Fibroblast of villous mesenchyme (primary cell): ENCODE data around the gene PRXL2A. TPM values are rescaled to one million over a fixed set of nuclear protein-coding genes. Genes with fewer than 3 reads are reported as not detected.

Experiments
- DNase-seq: peaks from one replicate; pipeline ENCODE4 v3.0.0-alpha.2; 2010; ENCODE audit warnings: low read depth
- H3K4me3 ChIP-seq: 2 replicates; pipeline ENCODE4 v1.5.1; 2011; ENCODE audit warnings: low read depth, mild to moderate bottlenecking, low read length
- total RNA-seq: library from RNA; depleted of rRNA; stranded (reverse); fragments of >200 nt; gene quantifications from 2 replicates; pipeline ENCODE4 v1.2.3, GENCODE V29; 2012
- TF ChIP-seq, protein P1 (sequence below): IDR thresholded peaks from 2 replicates; pipeline ENCODE4 v1.5.1; 2012; ENCODE audit warnings: low read depth, mild to moderate bottlenecking, low read length; ENCODE audit not compliant: insufficient read depth

Gene PRXL2A
- total RNA-seq, 1 donor: 79.0 TPM

DNA sequence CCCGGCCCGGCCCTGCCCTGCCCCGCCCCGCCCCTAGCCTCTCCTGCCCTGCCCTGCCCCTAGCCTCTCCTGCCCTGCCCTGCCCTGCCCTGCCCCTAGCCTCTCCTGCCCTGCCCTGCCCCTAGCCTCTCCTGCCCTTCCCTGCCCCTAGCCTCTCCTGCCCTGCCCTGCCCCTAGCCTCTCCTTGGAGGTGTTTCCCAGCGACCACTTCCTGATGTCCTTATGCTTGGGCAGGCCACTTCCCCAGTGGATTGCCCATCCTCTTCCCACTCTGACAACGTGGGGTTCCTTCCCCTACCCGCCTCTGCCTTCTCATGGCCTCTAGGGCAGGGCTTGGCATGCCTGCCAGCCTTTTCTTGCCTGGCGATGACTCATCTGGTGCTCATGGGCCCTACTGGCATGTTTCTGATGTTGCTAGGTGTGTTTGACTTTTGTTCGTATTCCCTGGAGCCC lies 21.2 kb downstream of the PRXL2A start:
- DNase-seq: no peak

DNA sequence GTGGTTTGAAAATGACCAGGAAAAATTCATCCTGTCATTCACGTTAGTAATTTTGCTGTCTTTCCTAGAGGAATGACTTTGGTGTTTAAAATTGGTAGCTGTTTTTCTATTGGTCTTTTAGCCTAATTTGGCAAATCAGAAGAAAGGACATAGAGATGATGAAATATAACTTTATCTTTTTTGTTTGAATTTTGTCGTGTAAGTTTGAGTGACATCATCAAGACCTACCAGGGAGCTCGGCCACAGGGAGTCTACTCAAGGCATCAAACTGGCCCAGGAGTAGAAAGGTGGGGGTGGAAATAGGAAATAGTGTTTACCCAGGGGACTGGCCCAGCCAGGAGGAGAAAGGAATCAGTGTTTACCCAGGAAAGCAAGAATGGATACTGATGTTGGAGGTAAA lies 24.8 kb downstream of the PRXL2A start:
- H3K4me3 ChIP-seq: no peak overlapping the region
- DNase-seq: no peak
- TF ChIP-seq, protein P1, sequence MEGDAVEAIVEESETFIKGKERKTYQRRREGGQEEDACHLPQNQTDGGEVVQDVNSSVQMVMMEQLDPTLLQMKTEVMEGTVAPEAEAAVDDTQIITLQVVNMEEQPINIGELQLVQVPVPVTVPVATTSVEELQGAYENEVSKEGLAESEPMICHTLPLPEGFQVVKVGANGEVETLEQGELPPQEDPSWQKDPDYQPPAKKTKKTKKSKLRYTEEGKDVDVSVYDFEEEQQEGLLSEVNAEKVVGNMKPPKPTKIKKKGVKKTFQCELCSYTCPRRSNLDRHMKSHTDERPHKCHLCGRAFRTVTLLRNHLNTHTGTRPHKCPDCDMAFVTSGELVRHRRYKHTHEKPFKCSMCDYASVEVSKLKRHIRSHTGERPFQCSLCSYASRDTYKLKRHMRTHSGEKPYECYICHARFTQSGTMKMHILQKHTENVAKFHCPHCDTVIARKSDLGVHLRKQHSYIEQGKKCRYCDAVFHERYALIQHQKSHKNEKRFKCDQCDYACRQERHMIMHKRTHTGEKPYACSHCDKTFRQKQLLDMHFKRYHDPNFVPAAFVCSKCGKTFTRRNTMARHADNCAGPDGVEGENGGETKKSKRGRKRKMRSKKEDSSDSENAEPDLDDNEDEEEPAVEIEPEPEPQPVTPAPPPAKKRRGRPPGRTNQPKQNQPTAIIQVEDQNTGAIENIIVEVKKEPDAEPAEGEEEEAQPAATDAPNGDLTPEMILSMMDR: no peak

More for the DNA sequence above, 21.2 kb downstream of the PRXL2A start:
- no peak overlapping the region for H3K4me3 ChIP-seq
- TF ChIP-seq, protein P1: no peak

DNA sequence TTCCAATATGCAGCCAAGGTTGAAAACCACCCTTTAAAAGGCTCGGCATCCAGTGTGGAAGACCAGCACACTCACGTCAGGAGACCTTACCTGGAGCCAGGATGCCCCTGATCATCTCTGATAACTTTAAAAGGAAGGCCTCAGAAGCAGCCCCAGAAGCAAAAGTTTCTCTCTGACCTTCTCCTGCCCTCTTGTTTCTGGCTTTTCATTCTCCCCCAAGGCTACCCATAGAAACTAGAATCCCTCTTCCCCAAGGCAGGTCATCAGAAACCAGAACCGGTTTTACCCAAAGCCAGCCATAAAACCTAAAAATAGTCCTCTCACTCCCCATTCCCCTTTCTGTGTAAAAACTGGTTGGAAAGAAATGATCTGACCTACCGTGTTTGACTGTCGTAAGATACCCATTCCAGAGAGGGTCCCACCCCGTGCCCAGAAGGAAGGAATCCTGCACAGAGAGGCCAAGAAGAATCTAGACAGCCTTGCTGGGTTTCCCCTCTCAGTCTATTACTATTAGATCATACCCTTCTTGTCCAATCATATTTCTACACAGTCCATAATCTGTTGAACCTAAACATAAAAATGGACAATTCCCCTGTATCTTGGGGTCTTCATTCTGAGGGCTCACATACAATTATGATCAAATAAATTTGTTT lies 28.2 kb downstream of the PRXL2A start:
- no peak for DNase-seq
- TF ChIP-seq, protein P1: no peak
- H3K4me3 ChIP-seq: no peak overlapping the region

DNA sequence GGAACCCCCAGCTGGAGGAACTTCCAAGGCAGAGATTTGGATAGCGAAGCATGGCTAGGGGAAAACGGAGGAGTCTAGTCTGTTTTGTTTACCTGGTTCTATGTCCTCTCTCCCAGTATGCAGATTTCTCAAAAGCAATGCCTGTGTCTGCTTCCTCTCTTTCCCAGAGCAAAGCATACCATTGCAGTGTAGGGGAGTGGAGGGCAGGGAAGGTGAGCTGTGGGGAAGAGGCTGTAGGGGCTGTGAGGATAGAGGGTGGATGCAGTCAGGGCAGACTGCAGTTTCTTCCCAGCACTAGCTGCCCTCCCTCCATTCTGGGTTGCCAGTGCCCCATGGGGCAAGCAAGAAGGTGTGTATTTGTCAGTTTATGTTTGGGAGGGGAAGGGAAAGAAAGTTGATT lies 28.9 kb downstream of the PRXL2A start:
- no peak for DNase-seq
- H3K4me3 ChIP-seq: no peak overlapping the region
- TF ChIP-seq, protein P1: no peak

DNA sequence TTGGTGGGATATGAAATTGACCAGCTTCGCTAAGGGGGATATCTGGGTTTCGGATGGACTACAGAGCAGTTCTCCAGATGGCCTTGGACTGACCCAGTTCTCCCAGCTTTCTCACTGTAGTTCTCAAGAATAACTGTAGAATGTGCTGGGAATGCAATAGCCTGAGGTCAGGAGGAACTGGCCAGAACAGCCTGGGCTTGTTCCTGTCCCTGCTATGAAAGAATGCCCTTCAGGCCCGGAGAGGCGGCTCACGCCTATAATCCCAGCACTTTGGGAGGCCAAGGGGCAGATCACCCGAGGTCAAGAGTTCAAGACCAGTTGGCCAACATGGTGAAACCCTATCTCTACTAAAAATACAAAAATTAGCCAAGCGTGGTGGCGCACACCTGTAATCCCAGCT lies 33.5 kb downstream of the PRXL2A start:
- no peak overlapping the region for H3K4me3 ChIP-seq
- TF ChIP-seq, protein P1: no peak
- no peak for DNase-seq

DNA sequence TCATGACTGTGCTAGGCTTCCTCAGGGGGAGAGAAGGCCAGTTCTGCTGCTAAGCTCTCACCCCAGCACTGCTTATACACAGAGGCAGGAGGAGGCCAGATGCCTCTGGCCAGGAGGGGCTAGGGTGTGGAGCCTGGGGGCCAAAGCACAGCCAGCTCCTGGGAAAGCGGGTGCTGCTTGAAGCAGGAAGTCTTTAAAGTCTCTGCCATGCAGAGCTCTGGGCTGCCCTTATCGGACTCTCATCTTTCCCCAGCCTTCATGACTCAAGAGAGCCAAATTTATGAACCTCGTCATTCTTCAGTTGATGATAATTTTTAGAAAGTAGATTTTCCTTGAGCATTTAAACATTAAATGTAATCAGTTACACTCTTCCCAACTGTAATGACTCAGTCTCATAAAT lies 34.5 kb downstream of the PRXL2A start:
- no peak overlapping the region for H3K4me3 ChIP-seq
- TF ChIP-seq, protein P1: no peak
- peak; percentile 81 for DNase-seq

DNA sequence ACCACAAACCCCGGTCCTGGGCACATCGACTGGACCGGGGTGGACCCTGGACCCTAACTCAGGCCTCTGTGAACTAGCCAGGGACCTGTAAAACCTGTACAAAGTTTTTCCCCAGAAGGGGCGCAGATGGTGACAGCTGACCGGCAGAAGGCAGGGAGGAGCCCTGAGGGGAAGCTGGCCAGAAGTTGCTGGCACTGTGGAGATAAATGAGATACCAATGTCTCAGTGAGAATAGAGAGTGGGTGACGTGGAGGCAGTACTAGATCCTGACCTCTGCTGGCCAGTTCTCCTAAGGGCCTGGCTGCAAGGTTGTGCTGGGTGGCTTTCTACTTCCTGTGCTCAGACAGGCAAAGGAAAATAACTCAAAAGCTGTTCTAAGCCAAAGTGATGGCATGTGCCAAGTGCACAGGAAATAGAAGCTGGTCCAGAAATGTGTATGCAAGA lies 35.2 kb downstream of the PRXL2A start:
- H3K4me3 ChIP-seq: no peak overlapping the region
- peak; percentile 62 for DNase-seq
- TF ChIP-seq, protein P1: peak; percentile 59
